Measurements from ENCODE around the gene EEFSEC. TPM values are rescaled to one million over a fixed set of nuclear protein-coding genes. Genes with fewer than 3 reads are reported as not detected.

The EEFSEC gene
- total RNA-seq, 1 donor from 2014 or later: 16.2 TPM

- TF ChIP-seq CTCF (IDR thresholded peaks at IDR 0.05): no peak
- DNase-seq (ENCODE audit: low spot score in 2 of 2): peak in 1 of 2 donors; percentile 11
- Histone ChIP-seq H3K27me3 (no peaks in the 10 kb centered on the region), H3K36me3 (no peaks in the 10 kb centered on the region), H3K4me3 (no peak overlapping the region), H3K4me1 (no peaks in the 10 kb centered on the region), H3K27ac (no peak overlapping the region), H3K9me3 (peaks cover 0 to 7% of the 10 kb centered on the region in 2 donors)
- intact Hi-C loops (cut with DNase I): no loop called here
Measured at GRCh38 chr3:128289534-128289933, 136.3 kb downstream of the EEFSEC start.

GRCh38 chr3:128290484-128290883 is 137.2 kb downstream of the EEFSEC start:
- Histone ChIP-seq H3K36me3 (no peaks in the 10 kb centered on the region), H3K4me3 (no peak overlapping the region), H3K27ac (no peak overlapping the region), H3K4me1 (no peaks in the 10 kb centered on the region), H3K9me3 (peaks cover 0 to 7% of the 10 kb centered on the region in 2 donors), H3K27me3 (no peaks in the 10 kb centered on the region)
- no peak for TF ChIP-seq CTCF (IDR thresholded peaks at IDR 0.05)
- intact Hi-C loops (cut with DNase I): no loop called here
- DNase-seq (ENCODE audit: low spot score in 2 of 2): peak in 1 of 2 donors; percentile 9

GRCh38 chr3:128293930-128294329 is 140.6 kb downstream of the EEFSEC start:
- peak in 1 of 2 donors; percentile 44 for DNase-seq (ENCODE audit: low spot score in 2 of 2)
- H3K27ac ChIP-seq: no peak overlapping the region
- intact Hi-C loops (cut with DNase I): no loop called here
- no peaks in the 10 kb centered on the region for H3K36me3 ChIP-seq
- H3K9me3 ChIP-seq: peaks cover 0 to 7% of the 10 kb centered on the region in 2 donors
- H3K4me1 ChIP-seq: no peaks in the 10 kb centered on the region
- TF ChIP-seq CTCF (IDR thresholded peaks at IDR 0.05): no peak
- H3K27me3 ChIP-seq: no peaks in the 10 kb centered on the region
- no peak overlapping the region for H3K4me3 ChIP-seq

GRCh38 chr3:128294999-128295468 is 141.8 kb downstream of the EEFSEC start:
- Histone ChIP-seq H3K27ac (no peak overlapping the region), H3K4me3 (no peak overlapping the region), H3K27me3 (no peaks in the 10 kb centered on the region), H3K9me3 (peaks cover 0 to 7% of the 10 kb centered on the region in 2 donors), H3K36me3 (no peaks in the 10 kb centered on the region), H3K4me1 (no peaks in the 10 kb centered on the region)
- no peak for TF ChIP-seq CTCF (IDR thresholded peaks at IDR 0.05)
- intact Hi-C loops (cut with DNase I): no loop called here
- DNase-seq (ENCODE audit: low spot score in 2 of 2): peak in 1 of 2 donors; percentile 37

GRCh38 chr3:128296469-128297251 is 143.4 kb downstream of the EEFSEC start:
- Histone ChIP-seq H3K4me1 (no peaks in the 10 kb centered on the region), H3K9me3 (no peaks in the 10 kb centered on the region), H3K27me3 (no peaks in the 10 kb centered on the region), H3K27ac (no peak overlapping the region), H3K36me3 (no peaks in the 10 kb centered on the region), H3K4me3 (no peak overlapping the region)
- intact Hi-C loops (cut with DNase I): no loop called here
- TF ChIP-seq CTCF (IDR thresholded peaks at IDR 0.05): no peak
- peak in 1 of 2 donors; percentile 39 for DNase-seq (ENCODE audit: low spot score in 2 of 2)
